ENCODE results near the gene COLQ.

DNA sequence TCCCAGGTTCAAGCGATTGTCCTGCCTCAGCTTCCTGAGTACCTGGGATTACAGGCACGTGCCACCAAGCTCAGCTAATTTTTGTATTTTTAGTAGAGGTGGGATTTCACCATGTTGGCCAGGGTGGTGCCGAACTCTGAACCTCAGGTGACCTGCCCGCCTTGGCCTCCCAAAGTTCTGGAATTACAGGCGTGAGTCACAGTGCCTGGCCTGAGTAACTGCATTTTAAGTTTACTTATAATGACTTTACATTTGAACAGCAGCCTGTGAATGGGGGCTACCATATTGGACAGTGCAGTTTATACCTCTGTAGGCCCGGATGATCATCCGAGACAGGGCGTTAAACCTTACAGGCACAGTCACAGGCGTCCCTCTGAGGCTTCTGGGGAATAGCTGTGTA lies 69.3 kb downstream of the COLQ start:
- TF ChIP-seq, protein P1, sequence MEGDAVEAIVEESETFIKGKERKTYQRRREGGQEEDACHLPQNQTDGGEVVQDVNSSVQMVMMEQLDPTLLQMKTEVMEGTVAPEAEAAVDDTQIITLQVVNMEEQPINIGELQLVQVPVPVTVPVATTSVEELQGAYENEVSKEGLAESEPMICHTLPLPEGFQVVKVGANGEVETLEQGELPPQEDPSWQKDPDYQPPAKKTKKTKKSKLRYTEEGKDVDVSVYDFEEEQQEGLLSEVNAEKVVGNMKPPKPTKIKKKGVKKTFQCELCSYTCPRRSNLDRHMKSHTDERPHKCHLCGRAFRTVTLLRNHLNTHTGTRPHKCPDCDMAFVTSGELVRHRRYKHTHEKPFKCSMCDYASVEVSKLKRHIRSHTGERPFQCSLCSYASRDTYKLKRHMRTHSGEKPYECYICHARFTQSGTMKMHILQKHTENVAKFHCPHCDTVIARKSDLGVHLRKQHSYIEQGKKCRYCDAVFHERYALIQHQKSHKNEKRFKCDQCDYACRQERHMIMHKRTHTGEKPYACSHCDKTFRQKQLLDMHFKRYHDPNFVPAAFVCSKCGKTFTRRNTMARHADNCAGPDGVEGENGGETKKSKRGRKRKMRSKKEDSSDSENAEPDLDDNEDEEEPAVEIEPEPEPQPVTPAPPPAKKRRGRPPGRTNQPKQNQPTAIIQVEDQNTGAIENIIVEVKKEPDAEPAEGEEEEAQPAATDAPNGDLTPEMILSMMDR (IDR thresholded peaks at IDR 0.05) = no peak
- TF ChIP-seq POLR2A (IDR thresholded peaks at IDR 0.05) = no peak
